Stimulated activated CD4-positive, alpha-beta T cell treated with anti-CD3 and anti-CD28 coated beads, Interleukin-12 subunit alpha, Interleukin-12 subunit beta, amount 100 ng/mL, for 24 hours (primary cell): ENCODE results near the gene SCGB1A1.
A peak's percentile ranks its signal among the peaks of the same experiment; 100 is the strongest.
"Not testable (repeated sequence)": the region's sequence is repeated elsewhere in the genome, so short reads cannot be mapped to it uniquely, and the experiment has no call there.

Source experiments
- DNase-seq, 2 experiments: peaks; one replicate each; pipeline ENCODE4 v3.0.0-alpha.2; 2020; ENCODE audit warnings: low read depth in 2 of 2

Gene SCGB1A1, protein sequence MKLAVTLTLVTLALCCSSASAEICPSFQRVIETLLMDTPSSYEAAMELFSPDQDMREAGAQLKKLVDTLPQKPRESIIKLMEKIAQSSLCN

DNA sequence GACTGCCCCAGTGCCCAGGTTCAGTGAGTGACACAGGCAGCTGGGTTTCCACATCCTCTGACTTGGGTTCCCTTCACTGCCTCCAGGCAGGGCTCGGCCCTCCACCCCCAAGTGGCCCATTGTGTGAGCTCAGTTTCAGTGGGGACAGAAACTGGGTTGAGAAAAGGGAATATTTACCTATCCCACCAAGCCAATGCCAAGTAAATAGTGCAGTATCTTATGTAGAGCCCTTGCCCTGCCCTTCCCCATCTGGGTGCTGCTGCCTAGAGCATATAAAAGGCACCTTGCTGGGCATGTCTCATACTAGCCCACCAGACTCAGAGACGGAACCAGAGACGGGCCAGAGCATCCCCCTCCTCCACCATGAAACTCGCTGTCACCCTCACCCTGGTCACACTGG, at the start of gene SCGB1A1:
TSS of gene SCGB1A1 (plus strand) at position 301 of the 400 bp plus-strand sequence. CDS start at position 364, 63 bp downstream.
- DNase-seq, result no peak

- peak; percentile 15 to 29 for DNase-seq
Measured at GRCh38 chr11:62370743-62371440, 47.9 kb upstream of the SCGB1A1 start.

- DNase-seq, result no peak
Measured at GRCh38 chr11:62372871-62373270, 46.0 kb upstream of the SCGB1A1 start.

DNA sequence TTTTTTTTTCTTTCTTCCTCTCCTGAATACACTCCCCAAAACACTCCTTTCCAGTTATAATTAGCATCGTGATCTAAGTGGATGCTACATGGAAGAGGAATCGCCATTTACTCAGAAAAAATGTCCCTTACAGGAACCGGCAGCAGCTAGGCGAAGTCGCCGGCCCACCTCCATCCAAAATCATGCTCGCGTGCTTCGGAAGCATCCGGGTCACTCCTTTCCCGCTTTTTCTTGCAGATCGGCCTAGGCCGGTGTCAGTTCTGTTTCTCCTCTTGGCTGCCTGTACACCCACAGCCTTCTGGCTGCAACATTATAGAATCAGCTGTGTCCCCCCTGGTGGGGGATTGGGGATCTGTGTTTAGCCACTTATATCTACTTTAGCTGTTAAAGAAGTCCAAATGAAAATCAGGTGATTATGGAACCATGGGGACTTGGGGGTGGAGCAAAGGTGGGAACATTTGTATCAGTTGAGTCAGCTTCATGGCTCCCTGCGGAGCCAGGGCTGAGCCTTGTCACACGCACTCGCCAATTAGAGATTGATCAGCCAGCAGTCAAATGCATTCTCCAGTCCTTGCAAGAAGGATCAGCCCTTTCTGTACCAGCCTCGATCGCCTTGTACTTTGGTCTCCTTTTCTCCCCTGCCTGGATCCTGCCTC, 45.2 kb upstream of the SCGB1A1 start:
- no peak for DNase-seq

- no peak for DNase-seq
Measured at GRCh38 chr11:62374801-62375200, 44.0 kb upstream of the SCGB1A1 start.

DNA sequence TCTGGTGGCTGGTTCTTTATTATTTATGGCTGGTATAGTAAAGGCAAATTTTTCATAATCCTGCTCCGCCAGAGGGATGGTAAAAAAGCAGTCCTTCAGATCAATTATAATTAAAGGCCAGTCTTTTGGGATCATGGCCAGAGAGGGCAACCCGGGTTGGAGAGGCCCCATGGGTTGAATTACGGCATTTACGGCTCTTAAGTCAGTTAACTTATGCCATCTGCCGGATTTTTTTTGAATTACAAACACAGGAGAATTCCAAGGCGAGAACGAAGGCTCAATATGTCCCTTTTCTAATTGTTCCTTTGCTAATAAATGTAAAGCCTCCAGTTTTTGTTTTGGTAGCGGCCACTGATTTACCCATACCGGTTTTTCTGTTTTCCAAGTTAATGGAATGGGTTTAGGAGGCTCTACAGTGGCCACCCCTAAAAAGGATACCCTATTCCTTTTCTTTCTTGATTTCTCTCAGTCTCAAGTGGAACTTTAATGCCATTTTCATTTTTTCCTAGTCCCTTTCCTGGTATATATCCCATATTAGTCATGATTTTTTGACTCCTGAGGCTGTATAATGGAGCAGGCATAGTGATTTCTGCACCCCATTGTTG, 40.3 kb upstream of the SCGB1A1 start:
- DNase-seq, result not testable (repeated sequence)

DNA sequence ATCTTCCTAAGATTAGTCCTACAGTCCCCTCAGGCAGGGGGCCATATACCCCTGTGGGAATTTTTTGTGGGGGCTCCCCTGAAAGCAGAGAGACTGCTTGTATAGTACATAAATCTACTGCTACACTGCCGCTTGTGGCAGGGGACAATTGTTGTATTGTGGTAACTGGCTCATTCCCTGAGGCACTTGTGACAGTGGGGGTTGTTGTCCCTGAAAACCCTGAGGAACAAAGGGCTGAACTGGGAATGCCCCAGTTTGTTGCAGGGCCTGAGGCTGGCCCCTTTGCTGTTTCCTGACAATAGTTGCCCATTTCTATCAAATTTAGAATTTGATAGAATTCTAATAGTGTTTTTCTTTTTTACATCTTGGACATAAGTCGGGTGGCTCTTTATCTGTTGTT, 39.2 kb upstream of the SCGB1A1 start:
- not testable (repeated sequence) for DNase-seq

DNA sequence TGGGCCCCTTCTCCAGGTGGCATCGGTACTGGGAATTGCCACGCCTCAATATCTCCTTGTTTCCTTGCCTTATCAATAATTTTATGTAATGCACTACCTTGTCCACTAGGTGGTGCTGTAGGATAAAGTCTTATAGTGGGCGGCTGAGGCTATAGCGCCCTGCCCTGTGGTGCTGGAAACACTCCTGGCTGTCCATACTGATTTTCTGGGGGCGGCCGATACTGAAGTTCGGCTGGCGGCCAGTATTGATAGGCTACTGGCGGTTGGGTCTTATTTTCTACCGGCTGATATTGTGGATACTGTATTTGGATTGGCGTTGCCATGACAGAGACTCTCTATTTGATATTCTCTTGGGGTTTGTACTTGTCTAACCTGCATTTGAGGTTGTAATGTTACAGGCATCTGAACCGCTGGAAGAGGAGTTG, 38.0 kb upstream of the SCGB1A1 start:
- not testable (repeated sequence) for DNase-seq

- DNase-seq, result no peak
Measured at GRCh38 chr11:62383822-62384221, 35.0 kb upstream of the SCGB1A1 start.

GRCh38 chr11:62386083-62386482, 32.8 kb upstream of the SCGB1A1 start:
- DNase-seq, result not testable (repeated sequence)

GRCh38 chr11:62387381-62387780, 31.5 kb upstream of the SCGB1A1 start:
- DNase-seq, result no peak

DNA sequence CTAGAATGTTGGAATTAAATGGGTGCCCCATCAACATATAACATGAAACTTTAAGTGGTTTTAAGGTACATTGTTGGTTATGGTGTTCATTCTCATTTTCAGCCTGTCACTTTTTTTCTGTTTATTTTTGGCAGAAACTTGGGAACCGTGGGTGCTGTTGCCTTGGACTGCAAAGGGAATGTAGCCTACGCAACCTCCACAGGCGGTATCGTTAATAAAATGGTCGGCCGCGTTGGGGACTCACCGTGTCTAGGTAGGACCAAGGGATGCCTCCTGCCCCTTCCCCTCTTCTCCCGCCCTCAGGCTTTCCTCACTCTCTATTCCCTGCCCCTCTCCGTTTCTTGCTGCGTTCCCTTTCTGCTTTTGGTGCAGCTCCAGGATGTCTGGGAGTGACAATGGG, 29.8 kb upstream of the SCGB1A1 start:
- no peak for DNase-seq

- no peak for DNase-seq
Measured at GRCh38 chr11:62390237-62390636, 28.6 kb upstream of the SCGB1A1 start.

GRCh38 chr11:62390722-62391121, 28.1 kb upstream of the SCGB1A1 start:
- DNase-seq, result no peak

GRCh38 chr11:62391642-62392425, 27.0 kb upstream of the SCGB1A1 start:
- no peak for DNase-seq

DNA sequence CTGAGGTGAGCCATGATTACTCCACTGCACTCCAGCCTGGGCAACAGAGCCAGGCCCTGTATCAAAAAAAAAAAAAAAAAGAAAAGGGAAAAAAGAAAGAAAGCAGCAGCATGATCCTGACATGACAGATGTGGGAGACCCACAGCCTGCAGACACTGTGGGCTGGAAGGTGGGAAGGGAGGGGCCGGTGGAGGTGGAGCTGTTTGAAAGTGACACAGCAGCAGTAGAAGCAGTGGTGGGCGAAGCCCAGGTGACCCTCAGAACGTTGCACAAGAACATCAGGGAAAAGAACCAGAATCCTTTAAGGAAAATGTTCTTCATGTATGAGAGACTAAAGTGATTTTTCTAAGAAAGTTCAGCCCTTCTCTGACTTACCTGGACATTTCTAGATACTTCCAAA, 26.3 kb upstream of the SCGB1A1 start:
- no peak for DNase-seq

DNA sequence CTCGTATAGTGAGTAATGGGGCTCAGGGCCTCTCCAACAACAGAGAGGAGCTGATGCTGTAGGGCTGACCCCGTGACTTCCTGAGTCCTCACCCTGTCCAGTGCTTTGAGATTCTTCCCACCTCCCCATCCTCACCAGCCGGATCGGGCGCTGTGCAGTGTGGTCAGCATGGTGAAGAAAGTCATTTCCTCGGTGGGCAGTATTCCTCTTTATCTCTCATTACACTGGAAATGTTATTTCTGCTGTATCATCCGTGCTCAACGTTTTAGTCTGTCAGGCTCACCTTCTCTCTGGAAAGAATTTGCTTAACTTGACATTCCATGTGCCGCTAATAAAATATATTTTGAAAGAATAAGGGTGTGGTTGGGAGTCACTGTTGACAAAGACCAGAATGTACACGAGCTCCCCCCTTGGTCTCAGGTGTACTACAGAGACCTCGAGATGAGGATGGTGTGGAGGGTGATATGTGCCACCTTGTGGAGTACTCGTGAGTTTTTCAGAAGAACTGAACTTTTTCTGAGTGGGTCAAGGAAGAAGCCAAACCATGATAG, 25.7 kb upstream of the SCGB1A1 start:
- no peak for DNase-seq

- DNase-seq, result no peak
Measured at GRCh38 chr11:62393735-62394134, 25.1 kb upstream of the SCGB1A1 start.

DNA sequence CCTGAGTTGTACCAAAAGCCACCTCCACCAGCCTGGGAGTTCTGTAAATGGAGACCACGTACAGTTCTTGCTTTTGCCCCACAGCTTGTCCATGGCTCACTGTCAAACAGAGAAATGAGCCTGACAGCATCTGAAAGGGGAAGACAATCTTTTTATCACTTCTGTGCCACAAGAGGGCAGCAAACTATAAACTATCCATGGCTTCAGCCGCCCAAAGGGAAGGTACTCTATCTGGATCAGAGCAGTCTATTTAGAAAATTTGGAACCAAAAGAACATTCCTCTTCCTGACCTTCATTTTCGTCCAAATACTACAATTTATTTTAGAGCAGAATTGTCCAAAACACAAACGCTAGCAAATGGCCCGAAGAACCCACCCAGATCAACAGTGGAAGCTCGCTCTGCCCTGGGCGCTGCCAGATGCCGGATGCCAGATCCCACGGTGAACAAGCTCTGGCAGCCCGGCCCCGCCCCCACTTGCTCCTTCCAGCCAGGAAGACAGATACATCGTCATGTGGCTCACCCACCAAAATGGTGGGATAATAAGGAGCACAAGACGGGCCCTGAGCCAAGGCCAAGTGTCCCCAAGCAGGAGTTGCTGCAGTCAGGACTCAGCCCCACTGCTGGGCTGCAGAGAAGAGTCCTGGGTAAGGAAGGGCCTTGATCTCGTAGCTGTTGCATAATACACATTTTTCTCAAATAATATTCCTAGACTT, 23.9 kb upstream of the SCGB1A1 start:
- no peak for DNase-seq

- DNase-seq, result no peak
Measured at GRCh38 chr11:62395885-62396551, 22.8 kb upstream of the SCGB1A1 start.
